ENCODE results near the gene C1orf198.

Gene C1orf198

DNA sequence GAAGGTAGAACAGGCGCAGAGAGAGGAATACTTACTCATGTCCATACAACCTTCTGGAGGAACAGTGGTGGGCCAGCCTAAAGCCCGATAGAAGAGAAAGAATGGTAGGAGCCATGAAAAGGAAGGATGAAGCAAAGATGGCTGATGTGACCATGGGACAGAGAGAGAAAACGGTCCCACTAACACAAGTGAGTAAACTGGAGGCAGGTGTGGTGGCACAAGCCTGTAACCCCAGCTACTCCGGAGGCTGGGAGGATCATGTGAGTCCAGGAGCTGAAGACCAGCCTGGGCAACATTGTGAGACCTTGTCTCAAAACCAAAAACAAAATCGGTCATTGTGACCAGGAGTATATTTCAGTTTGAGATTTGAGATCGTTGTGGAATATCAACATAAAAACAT lies 49.4 kb downstream of the C1orf198 start:
- no peak overlapping the region for H3K4me2 ChIP-seq (ENCODE audit: low read length)
- peaks cover under 1% of the 10 kb centered on the region for H3K4me1 ChIP-seq (ENCODE audit: control insufficient read depth, insufficient read depth, low read length)
- H3K36me3 ChIP-seq (ENCODE audit: insufficient read depth, low read length), result no peaks in the 10 kb centered on the region
- no peaks in the 10 kb centered on the region for H3K27me3 ChIP-seq (ENCODE audit: control insufficient read depth, insufficient read depth, low read length)
- H3K9me3 ChIP-seq (replicated peaks; ENCODE audit: low read length), result no peaks in the 10 kb centered on the region
- H3K9ac ChIP-seq (ENCODE audit: low read depth, low read length), result no peak overlapping the region
- no peak overlapping the region for H3K4me3 ChIP-seq (ENCODE audit: low read length)

GRCh38 chr1:230818367-230818766 lies 50.0 kb downstream of the C1orf198 start:
- Histone ChIP-seq H3K9me3 (replicated peaks; ENCODE audit: low read length) (no peaks in the 10 kb centered on the region), H3K4me2 (ENCODE audit: low read length) (no peak overlapping the region), H3K36me3 (ENCODE audit: insufficient read depth, low read length) (no peaks in the 10 kb centered on the region), H3K9ac (ENCODE audit: low read depth, low read length) (no peak overlapping the region), H3K27me3 (ENCODE audit: control insufficient read depth, insufficient read depth, low read length) (no peaks in the 10 kb centered on the region), H3K4me3 (ENCODE audit: low read length) (no peak overlapping the region), H3K4me1 (ENCODE audit: control insufficient read depth, insufficient read depth, low read length) (no peaks in the 10 kb centered on the region)

GRCh38 chr1:230816018-230816417 lies 52.3 kb downstream of the C1orf198 start:
- H3K9me3 ChIP-seq (replicated peaks; ENCODE audit: low read length), result peaks cover 7% of the 10 kb centered on the region
- H3K4me3 ChIP-seq (ENCODE audit: low read length), result no peak overlapping the region
- no peaks in the 10 kb centered on the region for H3K4me1 ChIP-seq (ENCODE audit: control insufficient read depth, insufficient read depth, low read length)
- no peak overlapping the region for H3K9ac ChIP-seq (ENCODE audit: low read depth, low read length)
- H3K27me3 ChIP-seq (ENCODE audit: control insufficient read depth, insufficient read depth, low read length), result no peaks in the 10 kb centered on the region
- no peaks in the 10 kb centered on the region for H3K36me3 ChIP-seq (ENCODE audit: insufficient read depth, low read length)
- no peak overlapping the region for H3K4me2 ChIP-seq (ENCODE audit: low read length)

DNA sequence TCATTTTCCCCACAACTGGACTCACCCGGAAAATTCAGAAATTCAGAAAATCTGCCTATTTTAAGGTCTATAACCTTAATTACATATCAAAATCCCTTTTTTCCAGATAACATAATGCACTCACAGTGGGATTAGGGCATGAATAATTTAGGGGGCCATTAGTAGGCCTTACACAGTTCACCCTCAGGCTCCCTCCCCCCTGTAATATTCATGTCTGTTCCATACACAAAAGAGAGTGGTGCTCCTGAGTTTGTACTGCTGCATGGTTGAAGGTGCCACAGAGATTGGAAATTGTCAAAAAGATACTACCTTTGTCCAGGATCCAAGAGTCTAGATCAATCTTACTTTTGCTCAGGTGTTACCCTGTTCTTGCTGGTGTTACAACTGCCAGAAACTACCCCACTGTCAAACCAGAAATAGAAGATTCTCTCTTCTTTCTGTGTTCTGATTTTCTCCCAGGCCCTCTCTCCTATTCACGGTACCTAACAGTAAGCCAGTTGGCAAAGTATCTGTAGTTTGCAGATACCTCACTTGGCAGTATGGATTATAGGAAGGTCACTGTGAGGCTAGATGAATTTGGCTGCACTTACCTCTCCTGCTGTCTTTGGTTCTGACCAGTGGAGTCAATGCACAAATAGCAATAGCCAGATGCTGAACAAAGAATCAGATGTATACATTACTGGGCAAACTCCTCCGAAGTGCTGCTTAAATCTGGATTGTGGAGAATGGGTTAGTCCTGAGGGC lies 53.2 kb downstream of the C1orf198 start:
- no peaks in the 10 kb centered on the region for H3K27me3 ChIP-seq (ENCODE audit: control insufficient read depth, insufficient read depth, low read length)
- H3K9ac ChIP-seq (ENCODE audit: low read depth, low read length), result no peak overlapping the region
- H3K4me2 ChIP-seq (ENCODE audit: low read length), result no peak overlapping the region
- no peaks in the 10 kb centered on the region for H3K36me3 ChIP-seq (ENCODE audit: insufficient read depth, low read length)
- no peak overlapping the region for H3K4me3 ChIP-seq (ENCODE audit: low read length)
- peaks cover 7% of the 10 kb centered on the region for H3K9me3 ChIP-seq (replicated peaks; ENCODE audit: low read length)
- H3K4me1 ChIP-seq (ENCODE audit: control insufficient read depth, insufficient read depth, low read length), result no peaks in the 10 kb centered on the region

DNA sequence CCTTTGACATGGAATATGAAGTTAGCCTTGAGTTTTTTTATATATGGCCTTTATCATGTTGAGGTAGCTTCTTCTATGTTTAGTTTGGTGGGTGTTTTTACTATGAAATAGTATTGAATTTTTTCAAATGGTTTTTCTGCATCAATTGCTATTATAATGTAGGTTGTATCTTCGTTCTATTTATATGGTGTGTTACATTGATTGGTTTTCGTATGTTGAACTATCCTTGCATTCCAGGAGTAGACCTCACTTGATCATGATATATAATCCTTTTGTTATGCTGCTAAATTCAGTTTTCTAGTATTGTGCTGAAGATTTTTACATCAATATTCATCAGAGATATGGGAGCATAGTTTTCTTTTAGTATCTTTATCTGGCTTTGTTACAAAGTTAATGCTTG lies 55.8 kb downstream of the C1orf198 start:
- Histone ChIP-seq H3K9ac (ENCODE audit: low read depth, low read length) (no peak overlapping the region), H3K4me1 (ENCODE audit: control insufficient read depth, insufficient read depth, low read length) (no peaks in the 10 kb centered on the region), H3K4me3 (ENCODE audit: low read length) (no peak overlapping the region), H3K36me3 (ENCODE audit: insufficient read depth, low read length) (no peaks in the 10 kb centered on the region), H3K9me3 (replicated peaks; ENCODE audit: low read length) (peaks cover 7% of the 10 kb centered on the region), H3K27me3 (ENCODE audit: control insufficient read depth, insufficient read depth, low read length) (no peaks in the 10 kb centered on the region), H3K4me2 (ENCODE audit: low read length) (no peak overlapping the region)

- Histone ChIP-seq H3K36me3 (ENCODE audit: insufficient read depth, low read length) (no peaks in the 10 kb centered on the region), H3K4me1 (ENCODE audit: control insufficient read depth, insufficient read depth, low read length) (no peaks in the 10 kb centered on the region), H3K4me2 (ENCODE audit: low read length) (no peak overlapping the region), H3K27me3 (ENCODE audit: control insufficient read depth, insufficient read depth, low read length) (no peaks in the 10 kb centered on the region), H3K9me3 (replicated peaks; ENCODE audit: low read length) (peaks cover 7% of the 10 kb centered on the region), H3K9ac (ENCODE audit: low read depth, low read length) (no peak overlapping the region), H3K4me3 (ENCODE audit: low read length) (no peak overlapping the region)
Observed at GRCh38 chr1:230809256-230809990, 58.9 kb downstream of the C1orf198 start.

GRCh38 chr1:230808281-230808872 lies 59.9 kb downstream of the C1orf198 start:
- no peaks in the 10 kb centered on the region for H3K4me1 ChIP-seq (ENCODE audit: control insufficient read depth, insufficient read depth, low read length)
- H3K27me3 ChIP-seq (ENCODE audit: control insufficient read depth, insufficient read depth, low read length), result no peaks in the 10 kb centered on the region
- peaks cover 7% of the 10 kb centered on the region for H3K9me3 ChIP-seq (replicated peaks; ENCODE audit: low read length)
- H3K4me2 ChIP-seq (ENCODE audit: low read length), result no peak overlapping the region
- no peaks in the 10 kb centered on the region for H3K36me3 ChIP-seq (ENCODE audit: insufficient read depth, low read length)
- H3K4me3 ChIP-seq (ENCODE audit: low read length), result no peak overlapping the region
- no peak overlapping the region for H3K9ac ChIP-seq (ENCODE audit: low read depth, low read length)

GRCh38 chr1:230807561-230808280 lies 60.6 kb downstream of the C1orf198 start:
- H3K9me3 ChIP-seq (replicated peaks; ENCODE audit: low read length), result peaks cover 6% of the 10 kb centered on the region
- H3K4me1 ChIP-seq (ENCODE audit: control insufficient read depth, insufficient read depth, low read length), result no peaks in the 10 kb centered on the region
- no peak overlapping the region for H3K4me3 ChIP-seq (ENCODE audit: low read length)
- no peak overlapping the region for H3K9ac ChIP-seq (ENCODE audit: low read depth, low read length)
- H3K36me3 ChIP-seq (ENCODE audit: insufficient read depth, low read length), result no peaks in the 10 kb centered on the region
- no peaks in the 10 kb centered on the region for H3K27me3 ChIP-seq (ENCODE audit: control insufficient read depth, insufficient read depth, low read length)
- H3K4me2 ChIP-seq (ENCODE audit: low read length), result no peak overlapping the region

- H3K4me2 ChIP-seq (ENCODE audit: low read length), result no peak overlapping the region
- no peak overlapping the region for H3K9ac ChIP-seq (ENCODE audit: low read depth, low read length)
- H3K4me3 ChIP-seq (ENCODE audit: low read length), result no peak overlapping the region
- no peaks in the 10 kb centered on the region for H3K9me3 ChIP-seq (replicated peaks; ENCODE audit: low read length)
- H3K36me3 ChIP-seq (ENCODE audit: insufficient read depth, low read length), result no peaks in the 10 kb centered on the region
- no peaks in the 10 kb centered on the region for H3K27me3 ChIP-seq (ENCODE audit: control insufficient read depth, insufficient read depth, low read length)
- H3K4me1 ChIP-seq (ENCODE audit: control insufficient read depth, insufficient read depth, low read length), result no peaks in the 10 kb centered on the region
Observed at GRCh38 chr1:230807029-230807428, 61.3 kb downstream of the C1orf198 start.

DNA sequence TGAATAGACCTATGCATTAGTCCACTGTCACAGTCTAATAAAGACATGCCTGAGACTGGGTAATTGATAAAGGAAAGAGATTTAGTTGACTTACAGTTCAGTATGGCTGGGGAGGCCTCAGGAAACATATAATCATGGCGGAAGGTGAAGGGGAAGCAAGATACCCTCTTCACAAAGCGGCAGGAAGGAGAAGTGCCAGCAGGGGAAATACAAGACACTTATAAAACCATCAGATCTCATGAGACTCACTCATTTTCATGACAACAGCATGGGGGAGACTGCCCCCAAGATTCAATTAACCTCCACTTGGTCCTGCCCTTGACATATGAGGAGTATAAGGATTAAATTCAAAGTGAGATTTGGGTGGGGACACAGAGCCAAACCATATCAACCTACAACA lies 61.8 kb downstream of the C1orf198 start:
- Histone ChIP-seq H3K4me1 (ENCODE audit: control insufficient read depth, insufficient read depth, low read length) (no peaks in the 10 kb centered on the region), H3K9me3 (replicated peaks; ENCODE audit: low read length) (no peaks in the 10 kb centered on the region), H3K9ac (ENCODE audit: low read depth, low read length) (no peak overlapping the region)

GRCh38 chr1:230804396-230804795 lies 63.9 kb downstream of the C1orf198 start:
- Histone ChIP-seq H3K27me3 (ENCODE audit: control insufficient read depth, insufficient read depth, low read length) (no peaks in the 10 kb centered on the region), H3K4me1 (ENCODE audit: control insufficient read depth, insufficient read depth, low read length) (no peaks in the 10 kb centered on the region), H3K9ac (ENCODE audit: low read depth, low read length) (no peak overlapping the region)

More for the DNA sequence above, 61.8 kb downstream of the C1orf198 start:
- no peaks in the 10 kb centered on the region for H3K36me3 ChIP-seq (ENCODE audit: insufficient read depth, low read length)
- H3K4me2 ChIP-seq (ENCODE audit: low read length), result no peak overlapping the region
- no peaks in the 10 kb centered on the region for H3K27me3 ChIP-seq (ENCODE audit: control insufficient read depth, insufficient read depth, low read length)
- no peak overlapping the region for H3K4me3 ChIP-seq (ENCODE audit: low read length)

More at GRCh38 chr1:230804396-230804795, 63.9 kb downstream of the C1orf198 start:
- Histone ChIP-seq H3K4me2 (ENCODE audit: low read length) (no peak overlapping the region), H3K4me3 (ENCODE audit: low read length) (no peak overlapping the region), H3K9me3 (replicated peaks; ENCODE audit: low read length) (no peaks in the 10 kb centered on the region), H3K36me3 (ENCODE audit: insufficient read depth, low read length) (no peaks in the 10 kb centered on the region)

Measured in skeletal muscle satellite cell (primary cell).